Right renal cortex interstitium (tissue), 3 donors: ENCODE results near the gene TMEM131L. TPM values are rescaled to one million over a fixed set of nuclear protein-coding genes. Genes with fewer than 3 reads are reported as not detected.
"Not testable (repeated sequence)": the region's sequence is repeated elsewhere in the genome, so short reads cannot be mapped to it uniquely, and the experiment has no call there.

ENCODE experiments used
- DNase-seq, 3 donors: peaks; one replicate each; pipeline ENCODE4 v3.0.0-alpha.2; 2013; ENCODE audit warnings: low read depth in 3 of 3, low spot score in 2 of 3
- polyA plus RNA-seq, 3 donors: library from polyadenylated mRNA; unstranded; fragments of 120-200 nt; gene quantifications; one replicate each; pipeline ENCODE4 v1.2.1, GENCODE V29; 2013; ENCODE audit not compliant: insufficient read length in 3 of 3

Gene TMEM131L
- polyA plus RNA-seq = 10 to 100 TPM; 24.2 to 26.6 (median 25.3) TPM

DNA sequence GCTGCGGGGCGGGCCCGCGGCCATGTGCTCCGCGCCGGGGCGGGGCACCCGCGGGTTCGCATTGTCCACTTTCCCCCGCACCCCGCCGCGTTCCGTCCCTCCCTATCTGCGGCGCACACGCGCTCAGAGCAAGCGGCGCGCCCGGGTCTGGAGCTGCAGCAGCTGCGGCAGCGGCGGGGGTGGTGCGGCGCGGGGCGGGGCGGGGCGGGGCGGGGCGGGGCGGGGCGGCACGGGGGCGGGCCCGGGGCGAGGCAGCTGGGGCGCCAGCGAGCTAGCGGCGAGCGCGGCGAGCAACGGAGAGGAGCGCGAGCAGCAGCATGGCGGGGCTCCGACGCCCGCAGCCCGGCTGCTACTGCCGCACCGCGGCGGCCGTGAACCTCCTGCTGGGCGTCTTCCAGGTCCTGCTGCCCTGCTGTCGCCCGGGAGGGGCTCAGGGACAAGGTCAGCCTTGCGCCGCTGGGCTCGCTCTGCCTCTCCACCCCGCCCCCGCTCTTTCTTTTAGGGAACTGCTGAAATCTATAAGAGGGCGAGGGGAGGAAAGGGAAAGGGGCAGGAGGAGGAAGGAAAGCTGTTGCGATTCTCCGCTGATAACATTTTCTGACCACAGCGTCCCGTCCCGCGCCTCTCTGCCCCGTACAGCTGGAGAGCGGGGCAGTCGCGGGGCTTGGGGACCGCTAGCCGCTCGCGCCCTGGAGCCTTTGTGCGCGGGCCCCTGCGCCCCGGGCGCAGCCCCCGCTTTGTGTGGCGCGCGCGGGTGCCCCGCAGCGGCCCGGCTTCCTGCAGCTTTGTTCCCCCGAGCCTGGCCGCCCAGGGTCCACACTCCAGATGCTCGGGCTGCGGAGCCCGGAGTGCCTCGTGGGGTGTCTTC is at the start of gene TMEM131L:
Gene TMEM131L (plus strand): TSS at position 280 of the 868 bp plus-strand sequence. CDS start 38 bp downstream, at position 318.
- peak in 1 of 3 donors; percentile 58 for DNase-seq

DNA sequence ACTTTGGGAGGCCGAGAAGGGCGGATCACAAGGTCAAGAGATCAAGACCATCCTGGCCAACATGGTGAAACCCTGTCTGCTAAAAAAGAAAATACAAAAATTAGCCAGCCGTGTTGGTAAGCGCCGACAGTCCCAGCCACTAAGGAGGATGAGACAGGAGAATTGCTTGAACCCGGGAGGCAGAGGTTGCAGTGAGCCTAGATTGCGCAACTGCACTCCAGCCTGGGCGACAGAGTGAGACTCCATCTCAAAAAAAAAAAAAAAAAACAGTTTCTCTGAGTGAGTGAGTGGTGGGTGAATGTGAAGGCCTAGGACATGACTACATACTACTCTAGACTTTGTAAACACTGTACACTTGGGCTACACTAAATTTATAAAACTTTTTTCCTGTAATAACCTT is 49.7 kb upstream of the TMEM131L start:
- not testable (repeated sequence) for DNase-seq

GRCh38 chr4:153418121-153418520 is 48.0 kb upstream of the TMEM131L start:
- DNase-seq = no peak

- DNase-seq = peak in 1 of 3 donors; percentile 53
Observed at GRCh38 chr4:153418558-153418957, 47.6 kb upstream of the TMEM131L start.

DNA sequence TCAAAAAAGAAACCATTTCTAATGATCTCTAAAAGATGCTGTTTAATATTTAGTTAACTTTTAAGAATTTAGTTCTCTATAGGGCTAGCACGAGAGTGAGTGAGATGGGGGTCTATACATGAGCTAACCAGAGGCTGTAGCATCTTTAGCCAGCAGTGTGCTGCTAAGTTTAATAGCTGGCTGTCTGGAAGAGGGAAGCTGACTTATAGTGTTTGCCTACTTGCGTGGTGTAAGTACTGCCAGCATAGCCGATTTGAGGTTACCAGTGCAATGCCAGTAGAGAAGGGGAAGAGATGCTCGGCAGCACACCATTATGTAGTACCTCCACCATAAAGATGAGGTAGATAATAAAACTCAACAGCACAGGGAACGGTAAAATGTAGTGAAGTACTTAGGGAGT is 47.1 kb upstream of the TMEM131L start:
- no peak for DNase-seq

GRCh38 chr4:153419673-153420278 is 46.4 kb upstream of the TMEM131L start:
- DNase-seq = no peak

DNA sequence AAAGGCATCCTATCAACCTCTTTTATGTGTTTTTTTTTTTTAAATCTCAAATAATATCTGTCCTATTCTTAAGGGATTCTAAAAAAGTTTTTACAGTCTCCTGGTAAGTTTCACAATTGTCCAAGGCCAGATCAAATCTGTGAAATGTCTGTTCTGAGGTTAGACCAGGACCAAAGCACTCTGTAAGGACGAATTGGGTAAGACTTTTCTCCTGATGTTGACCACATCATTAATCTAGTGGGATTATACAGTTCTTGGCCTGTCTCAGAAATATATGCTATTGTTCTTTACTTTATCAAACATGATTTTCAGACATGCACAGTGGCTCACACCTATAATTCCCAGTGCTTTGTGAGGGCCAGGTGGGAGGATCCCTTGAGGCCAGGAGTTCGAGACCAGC is 45.8 kb upstream of the TMEM131L start:
- no peak for DNase-seq

GRCh38 chr4:153421941-153422340 is 44.2 kb upstream of the TMEM131L start:
- DNase-seq = no peak

GRCh38 chr4:153426207-153426885 is 39.8 kb upstream of the TMEM131L start:
- no peak for DNase-seq

- DNase-seq = no peak
Observed at GRCh38 chr4:153427363-153428071, 38.6 kb upstream of the TMEM131L start.

DNA sequence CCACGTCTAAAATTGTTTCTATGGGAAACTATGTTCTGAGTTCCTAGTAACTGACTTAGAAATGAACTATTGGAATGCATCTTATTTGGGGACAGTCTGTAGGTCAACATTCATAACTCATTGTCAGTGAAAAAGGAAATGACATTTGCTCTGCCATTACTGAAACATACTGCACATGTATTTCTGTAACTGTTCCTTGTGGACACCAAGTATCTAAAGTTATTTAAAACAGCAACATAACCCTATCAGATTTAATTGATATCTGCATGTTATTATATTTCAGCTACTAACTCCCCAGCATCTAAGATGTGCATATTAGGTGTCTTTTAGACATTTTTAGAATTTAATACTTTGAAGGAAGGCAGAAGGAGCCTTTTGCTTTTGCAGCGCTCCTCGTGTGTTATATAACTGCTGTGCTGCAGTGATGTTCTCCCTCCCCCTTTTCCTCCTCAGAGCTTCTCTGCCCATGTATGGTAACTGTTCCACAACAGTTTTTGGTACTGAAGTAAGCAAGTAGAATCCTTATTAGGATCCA is 37.2 kb upstream of the TMEM131L start:
- peak in 1 of 3 donors; percentile 73 for DNase-seq

- DNase-seq = no peak
Observed at GRCh38 chr4:153432965-153433753, 33.0 kb upstream of the TMEM131L start.

GRCh38 chr4:153433754-153434105 is 32.4 kb upstream of the TMEM131L start:
- no peak for DNase-seq

DNA sequence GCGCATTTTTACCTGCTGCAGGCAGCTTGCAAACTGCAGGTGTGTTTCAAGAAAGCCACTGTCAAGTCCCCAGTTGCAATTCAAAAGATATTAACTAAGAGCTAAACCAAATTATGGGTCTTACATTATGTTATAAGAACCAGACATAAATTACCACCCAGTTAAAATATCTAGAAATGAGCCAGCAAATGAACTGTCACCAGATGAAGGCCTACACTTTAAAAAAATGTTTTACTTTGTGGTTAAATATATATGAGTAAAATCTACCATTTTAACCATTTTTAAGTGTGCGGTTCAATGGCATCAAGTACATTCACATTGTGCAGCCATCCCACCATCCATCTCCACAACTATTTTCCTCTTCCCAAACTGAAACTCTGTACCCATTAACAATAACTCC is 32.0 kb upstream of the TMEM131L start:
- no peak for DNase-seq

DNA sequence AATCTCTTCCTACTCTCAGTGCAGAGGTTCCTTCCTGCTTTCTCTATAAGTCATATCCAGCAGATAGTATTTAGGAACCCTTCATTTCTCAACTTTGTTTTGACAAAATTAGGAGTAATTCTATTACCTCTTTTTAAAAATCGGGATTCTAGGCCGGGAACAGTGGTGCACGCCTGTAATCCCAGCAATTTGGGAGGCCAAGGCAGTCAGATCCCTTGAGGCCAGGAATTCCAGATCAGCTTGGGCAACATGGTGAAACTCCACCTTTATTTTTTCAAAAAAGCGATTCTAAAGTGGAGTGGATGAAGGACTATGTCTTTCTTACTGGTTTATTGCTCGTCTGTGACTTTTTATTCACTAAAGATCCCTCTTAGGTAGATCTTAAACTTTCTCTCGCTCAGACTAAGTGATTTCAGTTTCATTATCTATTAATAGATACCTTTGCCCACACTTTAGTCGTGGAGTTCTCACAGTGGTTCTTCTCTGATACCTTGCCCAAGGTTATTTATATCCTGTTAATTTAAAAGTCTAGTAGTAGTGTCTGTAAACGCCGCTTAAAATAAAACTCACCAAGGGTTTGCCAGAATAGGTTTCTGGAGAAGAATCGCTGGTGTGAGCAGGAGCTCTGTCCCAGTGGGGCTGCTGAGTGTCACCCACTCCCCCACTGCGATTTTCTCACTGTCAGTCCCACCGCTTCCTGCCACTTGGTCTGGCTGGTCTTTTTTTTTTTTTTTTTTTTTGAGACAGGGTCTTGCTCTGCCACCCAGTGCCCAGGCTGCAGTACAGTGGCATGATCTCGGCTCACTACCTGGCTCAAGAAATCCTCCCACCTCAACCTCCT is 27.0 kb upstream of the TMEM131L start:
- no peak for DNase-seq

DNA sequence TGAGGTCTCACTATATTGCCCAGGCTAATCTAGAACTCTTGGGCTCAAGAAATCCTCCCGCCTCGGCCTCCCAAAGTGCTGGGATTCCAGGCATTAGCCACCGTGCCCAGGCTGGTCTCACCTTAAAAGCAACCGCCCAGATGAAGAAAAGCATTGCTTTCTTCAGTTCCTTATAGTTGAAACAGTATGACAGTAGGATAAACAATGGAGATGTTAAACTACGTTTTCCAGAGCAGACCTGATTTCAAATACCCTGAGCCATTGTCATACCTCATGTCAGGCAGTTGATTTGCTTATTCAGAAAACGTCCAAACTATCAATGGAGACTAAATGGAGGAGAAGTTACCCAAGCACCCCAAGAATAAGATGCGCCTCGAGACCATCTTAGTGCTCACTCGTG is 26.3 kb upstream of the TMEM131L start:
- no peak for DNase-seq

DNA sequence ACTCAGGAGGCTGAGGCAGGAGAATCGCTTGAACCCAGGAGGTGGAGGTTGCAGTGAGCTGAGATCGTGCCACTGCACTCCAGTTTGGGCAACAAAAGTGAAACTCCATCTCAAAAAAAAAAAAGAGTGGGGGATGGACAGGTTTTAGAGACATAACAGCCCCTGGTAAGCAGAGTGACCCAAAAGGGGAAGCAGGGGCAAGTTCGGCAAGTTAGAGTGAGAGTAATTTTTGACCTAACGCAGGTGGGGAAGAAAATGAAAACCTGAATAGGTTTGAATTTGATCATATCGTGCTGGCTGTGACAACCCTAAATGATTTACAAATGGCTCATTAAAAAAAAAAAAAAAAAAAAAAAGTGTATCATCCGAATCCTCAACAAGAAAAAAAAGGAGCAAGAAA is 25.7 kb upstream of the TMEM131L start:
- DNase-seq = no peak

GRCh38 chr4:153447175-153447905 is 18.8 kb upstream of the TMEM131L start:
- no peak for DNase-seq
